Gastrocnemius medialis (tissue), 4 donors: Measurements from ENCODE around the gene SEMA4C.

ENCODE experiments used
- POLR2A ChIP-seq, 2 donors: fragments of 450-650 bp; IDR thresholded peaks; one replicate each; pipeline ENCODE4 v1.6.1; 2017; ENCODE audit warnings: antibody characterized with exemption in 2 of 2, mild to moderate bottlenecking in 2 of 2, moderate library complexity in 2 of 2
- TF ChIP-seq, protein P1 (sequence below), 5 experiments: fragments of 450-650 bp in 3 of 5; fragments of 200-600 bp in 2 of 5; sonication (generic) in 2 of 5; IDR thresholded peaks in 4 of 5; conservative IDR thresholded peaks in 1 of 5; 1 replicate in 4 of 5; 2 replicates in 1 of 5; pipeline ENCODE4 v1.5.1; 2016 to 2019; ENCODE audit warnings: antibody characterized with exemption in 5 of 5, mild to moderate bottlenecking in 3 of 5, moderate library complexity in 3 of 5

DNA sequence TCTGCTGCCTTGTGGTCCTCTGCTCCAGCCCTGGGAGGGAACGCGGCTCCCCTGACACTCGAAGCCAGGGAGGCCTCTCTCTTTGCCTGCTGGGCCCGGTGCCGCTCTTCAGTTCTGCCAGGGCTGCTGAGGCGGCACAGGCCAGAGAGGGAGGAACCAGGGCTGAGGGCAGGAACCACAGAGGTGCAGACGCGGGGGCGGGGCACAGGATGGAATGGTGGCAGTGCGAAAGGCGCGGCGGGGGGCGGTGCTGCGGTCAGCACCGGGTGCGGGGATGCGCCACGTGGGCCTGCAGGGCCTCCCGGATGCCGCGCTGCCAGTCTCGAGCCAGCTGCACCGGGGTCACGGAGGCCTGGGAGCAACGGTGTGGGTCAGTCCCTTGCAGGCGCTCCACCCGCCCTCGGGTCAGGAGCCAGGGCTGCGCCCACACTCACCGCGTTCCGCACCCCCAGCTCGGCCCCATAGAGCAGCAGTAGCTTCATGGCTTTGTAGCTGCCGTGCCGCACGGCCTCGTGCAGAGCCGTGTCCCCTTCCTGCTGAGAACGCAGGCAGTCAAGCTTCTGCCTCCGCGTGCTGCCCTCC, 30.5 kb downstream of the SEMA4C start:
- TF ChIP-seq, protein P1, sequence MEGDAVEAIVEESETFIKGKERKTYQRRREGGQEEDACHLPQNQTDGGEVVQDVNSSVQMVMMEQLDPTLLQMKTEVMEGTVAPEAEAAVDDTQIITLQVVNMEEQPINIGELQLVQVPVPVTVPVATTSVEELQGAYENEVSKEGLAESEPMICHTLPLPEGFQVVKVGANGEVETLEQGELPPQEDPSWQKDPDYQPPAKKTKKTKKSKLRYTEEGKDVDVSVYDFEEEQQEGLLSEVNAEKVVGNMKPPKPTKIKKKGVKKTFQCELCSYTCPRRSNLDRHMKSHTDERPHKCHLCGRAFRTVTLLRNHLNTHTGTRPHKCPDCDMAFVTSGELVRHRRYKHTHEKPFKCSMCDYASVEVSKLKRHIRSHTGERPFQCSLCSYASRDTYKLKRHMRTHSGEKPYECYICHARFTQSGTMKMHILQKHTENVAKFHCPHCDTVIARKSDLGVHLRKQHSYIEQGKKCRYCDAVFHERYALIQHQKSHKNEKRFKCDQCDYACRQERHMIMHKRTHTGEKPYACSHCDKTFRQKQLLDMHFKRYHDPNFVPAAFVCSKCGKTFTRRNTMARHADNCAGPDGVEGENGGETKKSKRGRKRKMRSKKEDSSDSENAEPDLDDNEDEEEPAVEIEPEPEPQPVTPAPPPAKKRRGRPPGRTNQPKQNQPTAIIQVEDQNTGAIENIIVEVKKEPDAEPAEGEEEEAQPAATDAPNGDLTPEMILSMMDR (IDR thresholded peaks at IDR 0.05 in 4 of 5, conservative IDR thresholded peaks at IDR 0.05 in 1 of 5), result no peak
- TF ChIP-seq POLR2A (IDR thresholded peaks at IDR 0.05), result no peak
